Tibial nerve (tissue), 4 donors: ENCODE measurements around the gene CA5A. TPM values are rescaled to one million over a fixed set of nuclear protein-coding genes. Genes with fewer than 3 reads are reported as not detected.
"Not testable (repeated sequence)": the region's sequence is repeated elsewhere in the genome, so short reads cannot be mapped to it uniquely, and the experiment has no call there.

Experiments
- DNase-seq, 2 donors: peaks; one replicate each; pipeline ENCODE4 v3.0.0-alpha.2; 2019; ENCODE audit warnings: low spot score in 2 of 2
- H3K27ac ChIP-seq, 4 donors: fragments of 200-600 bp; sonication (generic) in 3 of 4; one replicate each; pipeline ENCODE4 v1.5.1; 2017 to 2019; ENCODE audit warnings: mild to moderate bottlenecking in 1 of 4
- H3K27me3 ChIP-seq, 2 donors: fragments of 200-600 bp; sonication (generic) in 1 of 2; one replicate each; pipeline versions ENCODE4 v1.5.1 to v1.6.0; 2017 to 2019
- H3K36me3 ChIP-seq, 3 donors: fragments of 200-600 bp; sonication (generic); one replicate each; pipeline ENCODE4 v1.5.1; 2018 to 2019
- H3K4me1 ChIP-seq, 4 donors: fragments of 200-600 bp; sonication (generic) in 3 of 4; one replicate each; pipeline ENCODE4 v1.5.1; 2017 to 2019
- H3K4me3 ChIP-seq, 4 donors: fragments of 200-600 bp; sonication (generic) in 3 of 4; one replicate each; pipeline ENCODE4 v1.5.1; 2017 to 2019; ENCODE audit warnings: mild to moderate bottlenecking in 1 of 4, moderate library complexity in 1 of 4
- H3K9me3 ChIP-seq, 4 donors: fragments of 200-600 bp; sonication (generic) in 3 of 4; one replicate each; pipeline ENCODE4 v1.5.1; 2017 to 2019
- CTCF ChIP-seq, 5 experiments: fragments of 200-600 bp in 3 of 5; fragments of 450-650 bp in 2 of 5; sonication (generic) in 3 of 5; IDR thresholded peaks; one replicate each; pipeline ENCODE4 v1.5.1; 2016 to 2019; ENCODE audit warnings: antibody characterized with exemption in 5 of 5, mild to moderate bottlenecking in 3 of 5, moderate library complexity in 2 of 5
- EP300 ChIP-seq, 2 donors: sonication (generic); formaldehyde crosslinking; IDR thresholded peaks; one replicate each; pipeline ENCODE4 v1.6.1; 2017; ENCODE audit warnings: antibody characterized with exemption in 2 of 2, mild to moderate bottlenecking in 1 of 2
- POLR2A ChIP-seq, 2 donors: fragments of 450-650 bp; IDR thresholded peaks; one replicate each; pipeline ENCODE4 v1.6.1; 2017; ENCODE audit warnings: antibody characterized with exemption in 2 of 2, mild to moderate bottlenecking in 2 of 2, moderate library complexity in 2 of 2
- WGBS, 2 donors: methylation state at CpG; one replicate each; pipeline ENCODE4 v1.1.5; 2018; 5-methylcytosine and 5-hydroxymethylcytosine counted together
- total RNA-seq, 4 donors: library from RNA; depleted of rRNA; stranded (reverse); fragments of >200 nt; gene quantifications; one replicate each; pipeline ENCODE4 v1.1.0, GENCODE V29; 2016

The CA5A gene
- total RNA-seq, 4 donors from 2014 or later: not detected

- Histone ChIP-seq H3K4me1 (peaks cover 0 to 19% (median 0%) of the 10 kb centered on the region in 4 donors), H3K9me3 (no peaks in the 10 kb centered on the region), H3K27me3 (peaks cover 0 to 3% of the 10 kb centered on the region in 2 donors), H3K4me3 (peak overlapping the region in 1 of 4 donors; percentile 25), H3K36me3 (no peaks in the 10 kb centered on the region), H3K27ac (peak overlapping the region in 3 of 4 donors; percentile 34 to 61 (median 43))
- WGBS, 2 donors: 55 to 60% methylated on average over 26 to 35 of the region's 37 CpGs
- DNase-seq: peak; percentile 46 to 61
- TF ChIP-seq EP300 (IDR thresholded peaks at IDR 0.05) (no peak), POLR2A (IDR thresholded peaks at IDR 0.05) (no peak), CTCF (IDR thresholded peaks at IDR 0.05) (no peak)
Measured at GRCh38 chr16:87918866-87919680, 17.3 kb downstream of the CA5A start.

- peak; percentile 32 to 35 for DNase-seq
- peak overlapping the region in 3 of 4 donors; percentile 34 to 61 (median 43) for H3K27ac ChIP-seq
- no peaks in the 10 kb centered on the region for H3K9me3 ChIP-seq
- 76 to 79% methylated on average over 13 of the region's 13 CpGs for WGBS, 2 donors
- H3K4me1 ChIP-seq: peaks cover 0 to 19% (median 0%) of the 10 kb centered on the region in 4 donors
- no peak for TF ChIP-seq POLR2A (IDR thresholded peaks at IDR 0.05)
- no peak for TF ChIP-seq CTCF (IDR thresholded peaks at IDR 0.05)
- no peak for TF ChIP-seq EP300 (IDR thresholded peaks at IDR 0.05)
- no peaks in the 10 kb centered on the region for H3K36me3 ChIP-seq
- H3K27me3 ChIP-seq: peaks cover 0 to 3% of the 10 kb centered on the region in 2 donors
- peak overlapping the region in 1 of 4 donors; percentile 25 for H3K4me3 ChIP-seq
Measured at GRCh38 chr16:87918338-87918737, 18.0 kb downstream of the CA5A start.

GRCh38 chr16:87917503-87917902, 18.8 kb downstream of the CA5A start:
- Histone ChIP-seq H3K36me3 (no peaks in the 10 kb centered on the region), H3K4me1 (peaks cover 0 to 18% (median 0%) of the 10 kb centered on the region in 4 donors), H3K27ac (no peak overlapping the region), H3K9me3 (no peaks in the 10 kb centered on the region), H3K27me3 (peaks cover 0 to 3% of the 10 kb centered on the region in 2 donors), H3K4me3 (no peak overlapping the region)
- WGBS, 2 donors: 75 to 85% methylated on average over 9 of the region's 9 CpGs
- DNase-seq: no peak
- no peak for TF ChIP-seq CTCF (IDR thresholded peaks at IDR 0.05)
- TF ChIP-seq POLR2A (IDR thresholded peaks at IDR 0.05): no peak
- TF ChIP-seq EP300 (IDR thresholded peaks at IDR 0.05): no peak

GRCh38 chr16:87914812-87915211, 21.5 kb downstream of the CA5A start:
- no peak overlapping the region for H3K27ac ChIP-seq
- 89 to 90% methylated on average over 25 of the region's 25 CpGs for WGBS, 2 donors
- TF ChIP-seq EP300 (IDR thresholded peaks at IDR 0.05) (no peak), CTCF (IDR thresholded peaks at IDR 0.05) (no peak), POLR2A (IDR thresholded peaks at IDR 0.05) (no peak)
- no peaks in the 10 kb centered on the region for H3K9me3 ChIP-seq
- peaks cover 0 to 21% (median 0%) of the 10 kb centered on the region in 4 donors for H3K4me1 ChIP-seq
- no peak for DNase-seq
- no peak overlapping the region for H3K4me3 ChIP-seq
- H3K36me3 ChIP-seq: no peaks in the 10 kb centered on the region
- peaks cover 0 to 3% of the 10 kb centered on the region in 2 donors for H3K27me3 ChIP-seq

- peaks cover 0 to 21% (median 0%) of the 10 kb centered on the region in 4 donors for H3K4me1 ChIP-seq
- H3K27ac ChIP-seq, H3K36me3 ChIP-seq, H3K9me3 ChIP-seq, H3K27me3 ChIP-seq, H3K4me3 ChIP-seq, DNase-seq: not testable (repeated sequence)
- WGBS, 2 donors: 75 to 81% methylated on average over 15 to 27 of the region's 27 CpGs
Measured at GRCh38 chr16:87914021-87914725, 22.2 kb downstream of the CA5A start.

GRCh38 chr16:87912691-87913090, 23.6 kb downstream of the CA5A start:
- H3K9me3 ChIP-seq, H3K4me1 ChIP-seq, H3K27ac ChIP-seq, H3K36me3 ChIP-seq, H3K4me3 ChIP-seq, DNase-seq: not testable (repeated sequence)
- peaks cover 0 to 17% of the 10 kb centered on the region in 2 donors for H3K27me3 ChIP-seq
- 82 to 84% methylated on average over 18 of the region's 18 CpGs for WGBS, 2 donors
